GM19467 (cell line): ENCODE results near the gene NEURL3.
A peak's percentile ranks its signal among the peaks of the same experiment; 100 is the strongest.
"Not testable (repeated sequence)": the region's sequence is repeated elsewhere in the genome, so short reads cannot be mapped to it uniquely, and the experiment has no call there.

Experiments used
- ATAC-seq: cut with Tn5 transposase; IDR thresholded peaks from one replicate; pipeline ENCODE4 v1.9.1; 2021; ENCODE audit warnings: mild to moderate bottlenecking, moderate library complexity; ENCODE audit not compliant: unreplicated experiment

NEURL3 gene

DNA sequence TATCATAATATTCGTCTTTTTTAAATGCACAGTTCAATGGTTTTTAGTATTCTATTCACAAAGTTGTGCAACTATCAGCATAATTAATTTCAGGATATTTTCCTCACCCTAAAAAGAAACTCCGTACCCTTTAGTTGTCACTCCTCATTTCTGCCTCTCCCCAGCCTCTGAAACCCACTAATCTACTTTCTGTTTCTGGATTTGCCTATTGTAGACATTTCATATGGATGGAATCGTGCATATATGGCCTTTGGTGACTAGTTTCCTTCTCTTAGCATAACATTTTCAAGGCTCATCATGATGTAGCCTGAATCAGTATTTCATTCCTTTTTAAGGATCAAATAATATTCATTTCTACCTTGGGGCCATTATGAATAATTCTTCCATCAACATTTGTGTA, 18.5 kb downstream of the NEURL3 start:
- no peak for ATAC-seq

DNA sequence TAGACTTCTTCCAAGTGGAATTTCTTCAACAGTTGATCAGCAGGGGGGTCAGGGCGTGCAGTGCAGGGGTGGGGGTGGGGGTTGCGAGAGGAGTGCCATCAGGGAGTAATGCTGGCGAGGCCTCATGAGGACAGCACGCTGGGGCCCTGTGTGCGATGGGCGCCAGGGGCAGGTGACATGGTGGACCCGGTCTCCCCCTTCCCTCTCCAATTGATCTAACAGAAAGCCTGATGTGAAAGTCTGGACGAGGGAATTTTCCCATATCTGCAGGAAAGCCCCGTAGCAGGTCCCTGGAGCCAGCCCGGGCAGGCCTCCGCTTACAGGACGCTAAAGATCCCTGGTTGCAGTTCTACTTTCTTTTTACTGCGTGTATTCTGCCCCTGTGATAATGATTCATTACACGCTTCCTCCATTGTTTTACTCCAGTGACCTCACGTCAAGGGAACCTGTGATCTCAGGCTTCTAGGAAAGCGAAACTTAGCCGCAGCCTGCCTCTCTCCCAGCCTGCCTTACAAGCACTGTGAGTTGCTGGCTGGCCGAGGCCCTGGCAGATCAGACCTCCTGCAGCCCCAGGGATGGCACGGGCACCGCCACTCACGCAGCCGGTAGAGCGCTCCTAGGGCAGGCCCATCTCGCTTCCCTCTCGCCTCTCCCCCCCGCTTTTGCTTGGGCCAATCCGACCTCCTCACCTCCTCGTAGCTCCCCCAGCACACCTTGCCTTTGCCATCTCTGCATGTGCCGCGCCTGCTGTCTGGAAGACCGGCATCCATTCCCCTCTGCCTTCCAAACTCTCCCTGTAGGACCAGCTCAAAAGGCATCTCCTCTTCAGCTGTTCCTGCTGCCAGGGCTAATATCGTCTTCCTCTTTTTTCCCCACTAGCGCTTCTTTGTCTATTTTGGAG, 19.2 kb downstream of the NEURL3 start:
- peak; percentile 89 for ATAC-seq

DNA sequence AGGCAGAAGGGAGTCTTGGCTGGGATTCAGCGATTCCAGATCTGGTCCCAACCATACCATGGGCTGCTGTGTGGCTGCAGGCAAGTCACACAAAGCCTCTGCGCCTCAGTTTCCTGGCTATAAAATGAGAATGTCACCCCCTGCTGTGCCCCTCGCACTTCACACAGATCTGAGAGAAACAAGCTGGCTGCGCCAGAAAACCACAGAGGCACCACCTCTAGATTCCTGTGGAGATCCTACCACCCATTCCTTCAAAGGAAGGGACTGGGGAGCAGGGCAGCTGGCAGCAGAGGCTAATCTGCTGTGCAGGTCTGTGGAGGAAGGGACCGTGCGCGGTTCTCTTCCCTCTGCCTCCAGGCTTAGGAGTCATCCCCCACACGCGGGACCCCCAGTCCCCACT, 19.8 kb downstream of the NEURL3 start:
- no peak for ATAC-seq

DNA sequence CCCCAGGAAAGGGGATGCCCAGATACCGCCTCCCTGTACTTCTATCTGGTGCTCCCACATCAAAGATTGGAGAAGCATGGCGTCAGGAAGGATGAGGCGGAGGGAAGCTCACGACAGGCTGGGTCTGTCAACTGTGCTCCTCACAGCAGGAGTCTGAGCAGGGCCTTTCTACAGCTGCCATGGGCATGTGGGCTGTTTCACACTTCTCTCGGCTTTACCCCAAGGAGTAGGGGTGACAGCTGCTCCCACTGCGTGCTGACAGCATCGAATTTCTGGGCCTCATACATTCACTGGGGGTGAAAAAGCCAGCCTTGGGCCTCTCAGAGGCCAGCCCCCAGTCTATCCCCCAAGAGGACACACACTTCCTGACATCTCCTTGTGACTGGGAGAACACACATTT, 21.1 kb downstream of the NEURL3 start:
- no peak for ATAC-seq

DNA sequence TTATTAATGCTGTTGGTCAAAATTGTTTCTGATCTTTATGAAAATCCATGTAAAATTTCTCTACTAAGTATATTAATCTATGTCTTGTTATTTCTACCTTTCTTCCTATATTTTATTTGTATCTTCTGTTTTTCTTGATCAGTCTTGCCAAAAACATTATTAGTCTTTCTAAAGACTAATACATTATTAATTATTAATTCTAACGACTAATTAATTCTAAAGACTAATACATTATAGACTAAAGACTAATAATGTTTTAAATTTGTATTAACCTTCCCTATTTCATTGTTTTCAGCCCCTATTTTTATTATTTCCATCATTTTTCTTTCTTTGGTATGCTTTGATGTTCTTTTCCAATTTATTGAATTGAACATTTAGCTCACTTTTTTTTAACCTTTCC, 27.7 kb downstream of the NEURL3 start:
- ATAC-seq, result no peak

DNA sequence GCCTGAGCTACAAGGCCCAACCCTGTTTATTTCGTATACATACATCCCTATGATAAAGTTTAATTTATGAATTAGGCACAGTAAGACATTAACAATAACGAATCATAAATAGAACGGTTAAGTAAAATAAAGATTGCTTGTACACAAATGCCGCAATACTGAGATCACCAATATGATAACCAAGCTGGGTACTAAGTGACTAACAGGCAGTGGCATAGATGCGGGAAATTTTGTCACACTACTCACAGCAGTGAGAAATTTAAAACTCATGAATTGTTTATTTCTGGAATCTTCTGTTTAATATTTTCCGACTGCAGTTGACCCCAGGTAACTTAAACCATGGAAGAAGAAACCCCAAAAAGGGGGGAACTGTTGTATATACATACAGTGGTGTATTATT, 33.4 kb downstream of the NEURL3 start:
- ATAC-seq, result no peak

DNA sequence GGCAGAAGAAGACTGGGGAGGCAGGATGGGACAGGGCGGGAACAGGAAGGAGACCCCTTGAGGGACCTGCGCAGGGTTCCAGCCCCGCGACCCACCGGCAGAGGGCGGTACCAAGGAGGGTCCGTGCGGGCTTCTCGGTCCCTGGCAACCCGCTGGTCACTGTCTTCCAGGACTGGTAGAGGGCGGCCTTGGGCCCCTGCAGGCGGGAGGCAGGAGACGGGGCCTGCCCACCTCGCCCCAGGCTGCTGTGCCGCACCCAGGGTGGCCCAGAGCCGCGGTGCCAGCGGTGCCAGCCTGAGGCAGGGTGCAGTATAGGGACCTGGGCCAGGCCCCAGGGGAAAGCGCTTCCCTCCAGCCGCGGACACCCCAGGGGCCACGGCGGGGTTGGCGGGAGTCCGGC, 34.5 kb downstream of the NEURL3 start:
- ATAC-seq, result no peak

DNA sequence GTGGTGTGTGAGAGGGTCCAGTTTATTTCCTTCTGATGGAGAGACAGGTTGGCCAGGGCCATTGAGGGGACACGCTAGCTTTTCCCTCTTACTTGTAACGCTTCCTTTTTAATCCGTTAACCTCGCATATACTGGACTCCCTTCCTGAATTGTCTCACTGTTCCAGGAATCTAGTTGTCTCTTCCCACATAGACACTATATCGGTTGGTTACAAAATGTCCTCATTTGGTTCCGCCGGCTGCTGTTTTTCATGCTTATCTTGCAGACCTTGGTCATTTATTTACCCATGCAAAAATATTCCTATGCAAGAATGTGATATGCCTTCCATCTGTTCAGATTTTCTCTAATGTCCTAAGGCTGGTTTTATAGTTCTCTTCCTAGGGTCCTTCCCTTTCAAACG, 35.0 kb downstream of the NEURL3 start:
- ATAC-seq, result no peak

DNA sequence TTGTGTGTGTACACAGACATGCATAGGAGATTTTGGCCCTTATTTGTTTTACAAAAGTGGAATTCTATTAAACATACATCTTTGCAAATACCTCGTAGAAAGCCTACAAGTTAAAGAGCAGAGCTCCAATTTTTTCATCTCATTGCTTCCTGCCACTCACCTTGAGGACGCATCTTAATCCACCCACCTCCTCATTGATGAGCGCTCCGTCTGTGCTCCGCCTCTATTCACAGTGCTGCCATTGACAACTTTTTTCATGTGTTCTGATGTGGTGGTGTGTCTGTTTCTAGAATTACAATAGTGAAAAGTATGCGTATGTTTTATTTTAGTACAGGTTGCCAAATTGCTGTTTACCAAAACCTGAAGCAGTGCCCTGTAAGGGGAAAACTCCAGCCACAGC, 36.3 kb downstream of the NEURL3 start:
- ATAC-seq, result no peak

DNA sequence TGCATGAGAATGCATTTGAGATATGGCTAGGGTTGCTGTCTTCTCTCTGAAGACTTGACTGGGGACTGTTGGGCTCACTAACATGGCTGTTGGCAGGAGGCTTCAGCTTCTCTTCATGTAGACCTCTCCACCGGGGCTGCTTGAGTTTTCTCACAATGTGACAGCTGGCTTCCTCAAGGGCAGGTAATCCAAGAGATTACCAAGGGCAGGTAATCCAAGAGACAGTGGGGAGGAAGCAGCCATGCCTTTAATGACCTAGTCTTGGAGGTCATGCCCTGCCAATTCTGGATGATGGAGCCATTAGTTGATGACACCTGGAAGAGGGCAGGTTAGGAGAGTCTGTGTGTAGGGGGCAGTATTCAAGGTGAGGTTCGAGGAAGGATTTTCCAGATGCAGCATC, 40.5 kb downstream of the NEURL3 start:
- no peak for ATAC-seq

DNA sequence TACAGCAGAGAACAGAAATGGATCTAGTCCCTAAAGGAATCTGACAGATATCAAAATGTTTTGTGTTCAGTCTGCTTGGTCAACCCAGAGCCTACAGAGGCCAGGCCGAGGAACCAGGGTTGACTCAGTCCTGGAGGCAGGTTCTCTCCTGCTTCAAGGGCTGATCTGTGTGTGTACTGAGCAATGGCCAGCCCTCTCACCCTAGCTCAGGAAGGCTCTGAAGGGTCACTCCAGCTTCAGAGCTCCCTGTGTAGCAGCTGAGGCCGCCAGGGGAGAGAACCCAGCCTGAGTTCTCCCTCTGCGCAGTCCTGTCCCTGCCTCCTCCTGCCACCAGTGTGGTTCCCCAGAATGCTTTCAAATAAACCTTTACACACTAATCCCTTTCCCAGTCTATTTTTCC, 41.1 kb downstream of the NEURL3 start:
- no peak for ATAC-seq

DNA sequence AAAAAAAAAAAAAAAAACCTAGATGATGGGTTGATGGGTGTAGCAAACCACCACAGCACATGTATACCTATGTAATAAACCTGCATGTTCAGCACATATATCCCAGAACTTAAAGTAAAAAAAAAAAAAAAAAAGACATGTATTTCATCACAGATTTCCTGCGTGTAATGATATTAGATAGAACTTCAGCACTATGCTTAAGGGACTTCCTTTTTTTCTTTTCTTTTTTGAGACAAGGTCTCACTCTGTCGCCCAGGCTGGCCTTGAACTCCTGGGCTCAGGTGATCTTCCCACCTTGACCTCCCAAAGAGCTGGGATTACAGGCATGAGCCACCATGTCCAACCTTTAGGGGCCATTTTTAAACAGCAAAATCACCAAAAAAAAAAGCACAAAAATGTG, 42.0 kb downstream of the NEURL3 start:
- ATAC-seq, result no peak

DNA sequence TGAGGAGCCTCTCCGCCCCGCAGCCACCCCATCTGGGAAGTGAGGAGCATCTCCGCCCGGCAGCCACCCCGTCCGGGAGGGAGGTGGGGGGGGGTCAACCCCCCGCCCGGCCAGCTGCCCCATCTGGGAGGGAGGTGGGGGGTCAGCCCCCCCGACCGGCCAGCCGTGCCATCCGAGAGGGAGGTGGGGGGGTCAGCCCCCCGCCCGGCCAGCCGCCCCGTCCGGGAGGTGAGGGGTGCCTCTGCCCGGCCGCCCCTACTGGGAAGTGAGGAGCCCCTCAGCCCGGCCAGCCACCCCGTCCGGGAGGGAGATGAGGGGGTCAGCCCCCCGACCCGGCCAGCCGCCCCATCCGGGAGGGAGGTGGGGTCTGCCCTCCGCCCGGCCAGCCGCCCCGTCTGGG, 43.5 kb downstream of the NEURL3 start:
- not testable (repeated sequence) for ATAC-seq

DNA sequence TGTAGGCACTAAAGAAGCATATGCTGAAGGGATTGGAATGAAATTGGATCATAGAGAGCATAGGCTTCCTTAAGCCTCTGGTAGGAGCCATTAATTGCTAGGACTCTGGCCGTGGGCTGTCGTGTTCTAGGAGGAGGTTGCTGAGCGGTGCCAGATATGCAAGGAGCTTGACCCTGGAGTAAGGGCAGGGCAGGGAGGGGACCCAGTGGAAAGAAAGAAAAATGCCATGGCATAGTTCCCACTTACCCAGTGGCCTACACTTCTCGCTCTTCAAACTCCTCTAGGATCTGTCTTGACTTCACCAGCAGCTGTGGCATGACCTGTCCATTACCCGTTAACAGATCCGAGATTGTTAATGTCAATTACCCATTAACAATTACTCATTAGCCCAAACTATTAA, 53.1 kb downstream of the NEURL3 start:
- ATAC-seq, result no peak

DNA sequence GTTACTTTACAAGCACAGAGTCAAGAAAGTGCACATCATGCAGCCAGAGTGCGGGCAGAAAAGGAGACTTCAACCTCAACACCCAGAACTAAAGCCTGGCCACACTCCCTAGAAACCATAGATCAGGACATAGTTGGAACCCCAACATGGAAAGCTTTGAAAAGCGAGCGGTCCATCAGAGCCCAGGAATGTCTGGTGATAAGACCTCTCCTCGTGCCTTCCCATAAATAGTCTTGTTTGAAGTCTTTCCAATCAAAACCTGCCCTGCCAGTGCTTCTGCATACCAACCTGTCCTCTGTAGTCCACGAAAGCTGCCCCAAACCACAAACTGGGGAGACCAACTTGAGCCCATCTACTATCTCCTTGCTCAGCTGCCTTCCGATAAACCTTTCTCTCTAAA, 55.5 kb downstream of the NEURL3 start:
- no peak for ATAC-seq

DNA sequence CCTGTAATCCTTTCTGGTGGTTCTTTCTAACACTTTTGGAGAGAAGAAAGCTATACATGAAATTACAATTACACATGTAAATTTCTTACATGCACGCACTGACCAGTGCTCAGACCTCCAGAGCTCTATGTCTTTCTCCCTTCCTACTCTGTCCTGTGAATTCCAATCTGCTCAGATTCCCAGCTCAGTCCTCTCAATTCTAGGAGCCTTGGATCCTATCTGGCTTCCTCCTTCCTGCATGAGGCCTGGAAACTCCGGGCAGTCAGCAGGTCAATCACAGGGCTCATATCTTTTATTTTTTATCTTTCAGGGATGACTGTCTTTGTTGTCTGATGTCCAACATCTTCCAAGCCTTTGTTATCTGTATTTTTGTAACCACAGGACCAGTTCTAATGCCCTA, 56.0 kb downstream of the NEURL3 start:
- no peak for ATAC-seq

DNA sequence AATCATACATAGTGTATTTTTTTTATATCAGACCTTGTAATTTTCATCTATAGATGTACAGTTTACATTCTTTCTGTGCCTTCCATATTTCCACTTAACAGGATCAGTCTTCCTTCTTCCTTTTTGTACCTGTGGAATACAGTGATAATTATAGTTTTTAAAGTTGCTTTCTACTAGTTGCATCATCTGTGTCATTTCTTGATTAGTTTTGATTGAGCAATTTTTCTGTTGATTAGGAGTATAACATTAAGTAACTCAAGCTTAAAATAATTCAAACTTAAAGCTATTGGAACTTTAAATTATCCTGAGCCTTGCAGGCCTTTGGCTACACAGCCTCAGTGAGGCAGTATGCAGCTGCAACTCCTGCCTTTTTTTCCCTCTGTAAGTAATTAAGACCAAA, 57.4 kb downstream of the NEURL3 start:
- ATAC-seq, result no peak
